HCT116 (cell line): ENCODE results near the gene BRD7.

Experiments used
- CTCF ChIP-seq, 3 experiments: fragments of 200-600 bp in 1 of 3; sonication (generic) in 1 of 3; IDR thresholded peaks in 2 of 3; conservative IDR thresholded peaks in 1 of 3; 2 replicates each; pipeline ENCODE4 v1.5.1; 2012 to 2017; ENCODE audit warnings: low read depth in 2 of 3, low read length in 2 of 3, antibody characterized with exemption in 1 of 3, borderline replicate concordance in 1 of 3, control low read depth in 1 of 3, mild to moderate bottlenecking in 1 of 3, mixed read lengths in 1 of 3, mixed run types in 1 of 3, moderate library complexity in 1 of 3; ENCODE audit not compliant: insufficient read depth in 1 of 3
- POLR2A ChIP-seq: IDR thresholded peaks from 2 replicates; pipeline ENCODE4 v1.7.0; 2011; ENCODE audit warnings: borderline replicate concordance; ENCODE audit not compliant: insufficient read depth, insufficient read length; ENCODE audit errors: extremely low read depth

- no peak for TF ChIP-seq CTCF (IDR thresholded peaks at IDR 0.05 in 2 of 3, conservative IDR thresholded peaks at IDR 0.05 in 1 of 3; ENCODE audit: borderline replicate concordance in 1 of 3, insufficient read depth in 1 of 3, low read depth in 2 of 3, low read length in 2 of 3)
- no peak for TF ChIP-seq POLR2A
Observed at GRCh38 chr16:50369133-50369804, 481 bp upstream of the BRD7 start.
